Activated naive CD8-positive, alpha-beta T cell treated with anti-CD3 and anti-CD28 coated beads, Interleukin-2, amount 50 U/mL, for 24 hours (primary cell): ENCODE results near the gene SLC9A6.
A peak's percentile ranks its signal among the peaks of the same experiment; 100 is the strongest.

Source experiments
- ATAC-seq: fragments of 150-1000 bp; cut with Tn5 transposase; one replicate; pipeline ENCODE4 v1.10.0; 2021
- DNase-seq: peaks from one replicate; pipeline ENCODE4 v3.0.0; 2021
- H3K27ac Mint-ChIP-seq: one replicate; pipeline ENCODE4 v1.8.0; 2021; ENCODE audit warnings: mild to moderate bottlenecking, mixed read lengths
- H3K27me3 Mint-ChIP-seq: one replicate; pipeline ENCODE4 v1.8.0; 2021; ENCODE audit warnings: mixed read lengths
- H3K36me3 Mint-ChIP-seq: one replicate; pipeline ENCODE4 v1.8.0; 2021; ENCODE audit warnings: low read depth, mixed read lengths
- H3K4me1 Mint-ChIP-seq: one replicate; pipeline ENCODE4 v1.8.0; 2021; ENCODE audit warnings: mixed read lengths
- H3K4me3 Mint-ChIP-seq: one replicate; pipeline ENCODE4 v1.8.0; 2021; ENCODE audit warnings: mild to moderate bottlenecking, moderate library complexity, mixed read lengths
- H3K9me3 Mint-ChIP-seq: one replicate; pipeline ENCODE4 v1.8.0; 2021; ENCODE audit warnings: mixed read lengths

SLC9A6 gene

DNA sequence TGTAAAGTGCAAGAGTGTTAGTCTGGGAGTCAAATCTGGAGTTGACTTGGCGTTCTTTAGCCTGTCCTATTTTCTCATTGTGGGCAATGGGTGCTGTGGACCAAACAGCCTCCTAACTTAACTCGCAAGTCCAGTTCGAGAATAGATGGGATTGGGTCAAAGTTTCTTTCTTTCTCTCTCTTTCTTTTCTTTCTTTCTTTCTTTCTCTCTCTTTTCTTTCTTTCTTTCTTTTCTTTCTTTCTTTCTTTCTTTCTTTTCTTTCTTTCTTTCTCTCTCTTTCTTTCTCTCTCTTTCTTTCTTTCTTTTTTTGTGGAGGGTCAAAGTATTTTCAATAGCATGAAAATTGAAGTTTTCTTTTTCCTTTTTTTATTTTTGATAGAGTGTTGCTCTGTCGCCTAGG, 3.0 kb downstream of the SLC9A6 start:
- DNase-seq: no peak
- H3K27ac Mint-ChIP-seq: no peak overlapping the region
- peaks cover 25% of the 10 kb centered on the region for H3K4me1 Mint-ChIP-seq
- peaks cover 4% of the 10 kb centered on the region for H3K36me3 Mint-ChIP-seq
- H3K27me3 Mint-ChIP-seq: no peaks in the 10 kb centered on the region
- ATAC-seq: no peak
- no peaks in the 10 kb centered on the region for H3K9me3 Mint-ChIP-seq
- H3K4me3 Mint-ChIP-seq: no peak overlapping the region

DNA sequence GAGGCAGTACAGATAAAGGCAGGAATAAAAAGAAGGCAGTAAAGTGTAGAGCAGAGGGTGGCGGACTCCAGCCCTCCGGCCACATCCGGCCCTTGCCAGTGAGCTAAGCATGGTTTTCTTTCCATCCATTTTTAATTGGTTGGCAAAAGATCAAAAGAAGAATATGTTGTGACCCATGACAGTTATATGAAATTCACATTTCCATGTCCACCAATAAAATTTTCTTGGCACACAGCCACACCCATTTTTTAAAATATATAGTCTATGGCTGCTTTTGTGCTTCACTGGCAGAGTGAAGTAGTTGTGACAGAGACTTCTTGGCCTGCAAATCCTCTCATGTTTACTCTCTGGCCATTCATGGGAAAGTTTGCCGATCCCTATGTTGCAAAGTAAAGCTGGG, 29.8 kb downstream of the SLC9A6 start:
- no peaks in the 10 kb centered on the region for H3K4me1 Mint-ChIP-seq
- no peak overlapping the region for H3K4me3 Mint-ChIP-seq
- no peaks in the 10 kb centered on the region for H3K27me3 Mint-ChIP-seq
- ATAC-seq: no peak
- H3K36me3 Mint-ChIP-seq: peaks cover 11% of the 10 kb centered on the region
- no peak overlapping the region for H3K27ac Mint-ChIP-seq
- no peaks in the 10 kb centered on the region for H3K9me3 Mint-ChIP-seq
- DNase-seq: no peak

DNA sequence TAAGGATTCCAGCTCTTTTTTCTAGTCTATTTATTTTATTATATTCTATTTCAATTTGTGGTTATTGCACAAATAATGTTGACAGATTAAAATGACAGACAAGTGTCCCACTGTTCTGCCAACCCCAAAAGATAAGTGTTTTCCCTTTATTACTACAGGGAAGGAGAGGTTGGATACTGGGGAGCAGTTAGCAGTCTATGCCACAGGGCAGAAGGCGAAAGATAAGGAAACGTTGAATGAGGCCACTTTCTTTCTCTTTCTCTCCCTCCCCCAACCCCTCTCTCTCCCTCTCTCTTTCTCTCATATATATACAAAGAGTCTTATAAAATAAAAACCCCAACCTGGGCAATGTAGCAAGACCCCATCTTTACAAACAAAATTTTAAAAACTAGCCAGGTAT, 31.6 kb downstream of the SLC9A6 start:
- no peak for ATAC-seq
- Mint-ChIP-seq H3K4me1 (peaks cover 9% of the 10 kb centered on the region), H3K9me3 (no peaks in the 10 kb centered on the region), H3K36me3 (peaks cover 11% of the 10 kb centered on the region), H3K27me3 (no peaks in the 10 kb centered on the region), H3K4me3 (no peak overlapping the region), H3K27ac (no peak overlapping the region)
- no peak for DNase-seq

DNA sequence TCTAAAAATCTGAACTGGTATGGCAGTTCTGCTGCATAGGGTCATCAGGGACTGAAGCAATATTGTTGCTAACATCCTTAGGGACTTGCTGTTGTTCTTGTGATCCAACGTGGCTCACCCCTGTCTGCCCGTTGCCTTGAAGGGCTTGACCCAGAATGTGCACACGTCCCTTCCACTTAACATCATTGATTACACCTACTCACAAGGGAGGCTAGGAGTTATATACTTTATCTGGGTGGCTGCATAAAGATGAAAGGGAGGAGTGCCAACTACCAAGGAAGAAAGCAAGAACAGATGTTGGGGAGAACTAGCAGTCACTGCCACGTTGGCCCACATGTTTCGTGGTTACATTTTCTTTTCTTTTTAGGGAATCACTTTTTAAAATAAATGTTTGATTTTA, 34.0 kb downstream of the SLC9A6 start:
- Mint-ChIP-seq H3K4me1 (peaks cover 10% of the 10 kb centered on the region), H3K9me3 (no peaks in the 10 kb centered on the region), H3K4me3 (no peak overlapping the region), H3K27ac (no peak overlapping the region), H3K27me3 (no peaks in the 10 kb centered on the region), H3K36me3 (peaks cover 15% of the 10 kb centered on the region)
- DNase-seq (no peak), ATAC-seq (no peak)

DNA sequence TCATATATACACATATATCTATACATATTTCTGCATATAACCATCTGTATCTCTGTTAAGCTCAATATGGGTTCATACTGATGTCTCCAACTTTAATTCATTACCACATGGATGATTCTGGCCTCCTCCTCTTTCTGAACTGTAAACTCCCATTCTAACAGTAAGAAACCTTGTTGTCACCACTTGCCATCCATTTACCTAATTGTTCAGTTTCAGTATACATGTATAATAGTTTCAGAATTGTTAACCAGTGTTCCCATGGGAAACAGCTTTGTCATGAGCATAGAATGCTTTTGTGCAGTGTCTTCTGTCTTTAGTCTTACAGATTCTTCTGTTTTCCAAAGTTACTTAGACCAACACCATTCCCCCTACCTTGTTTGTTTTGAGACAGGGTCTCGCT, 35.9 kb downstream of the SLC9A6 start:
- ATAC-seq: no peak
- H3K9me3 Mint-ChIP-seq: no peaks in the 10 kb centered on the region
- H3K36me3 Mint-ChIP-seq: peaks cover 9% of the 10 kb centered on the region
- H3K4me3 Mint-ChIP-seq: no peak overlapping the region
- no peaks in the 10 kb centered on the region for H3K27me3 Mint-ChIP-seq
- DNase-seq: no peak
- H3K4me1 Mint-ChIP-seq: peaks cover 10% of the 10 kb centered on the region
- H3K27ac Mint-ChIP-seq: peak overlapping the region; percentile 82

DNA sequence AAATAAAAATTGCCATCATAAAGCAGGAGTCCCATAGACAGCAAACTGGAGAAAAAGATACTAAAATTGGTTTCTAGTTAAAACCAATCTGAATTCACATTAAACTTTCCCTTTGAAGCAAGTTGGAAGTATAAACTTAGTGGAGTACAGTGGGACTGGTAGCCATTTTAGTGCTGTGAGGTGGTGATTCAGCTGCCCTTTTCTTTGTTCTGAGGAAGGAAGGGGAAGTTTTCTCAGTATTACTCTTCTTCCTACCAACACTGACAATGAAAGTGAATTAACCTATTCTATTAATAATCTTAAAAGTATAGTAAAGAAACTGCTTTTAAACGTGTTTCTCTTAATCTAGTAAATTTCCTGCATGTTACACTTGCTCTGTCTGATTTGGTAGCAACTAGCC, 36.7 kb downstream of the SLC9A6 start:
- Mint-ChIP-seq H3K27me3 (no peaks in the 10 kb centered on the region), H3K27ac (peak overlapping the region; percentile 82), H3K4me3 (no peak overlapping the region), H3K4me1 (peaks cover 10% of the 10 kb centered on the region), H3K36me3 (peaks cover 8% of the 10 kb centered on the region), H3K9me3 (no peaks in the 10 kb centered on the region)
- DNase-seq (no peak), ATAC-seq (peak; percentile 80)

DNA sequence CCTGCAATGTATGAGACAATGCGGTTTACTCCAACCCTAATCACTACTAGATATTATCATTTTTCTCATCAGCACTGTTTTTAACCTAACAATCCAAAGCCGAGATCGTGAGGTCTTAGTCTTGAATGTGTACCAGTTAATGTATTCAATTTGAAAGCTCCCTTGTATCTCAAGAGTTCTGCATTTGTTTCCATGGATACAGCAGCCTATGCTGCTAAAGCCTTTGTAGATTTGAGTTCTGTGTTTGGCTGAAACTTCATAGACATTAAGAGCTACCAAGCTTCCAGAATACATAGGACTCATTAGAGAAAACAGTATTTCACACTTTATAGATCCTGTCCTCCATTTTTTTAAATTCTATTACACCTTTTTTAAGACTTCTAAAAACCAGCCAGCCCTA, 39.9 kb downstream of the SLC9A6 start:
- H3K4me1 Mint-ChIP-seq: peaks cover 10% of the 10 kb centered on the region
- DNase-seq: no peak
- no peaks in the 10 kb centered on the region for H3K27me3 Mint-ChIP-seq
- peaks cover 10% of the 10 kb centered on the region for H3K36me3 Mint-ChIP-seq
- H3K27ac Mint-ChIP-seq: no peak overlapping the region
- no peak overlapping the region for H3K4me3 Mint-ChIP-seq
- H3K9me3 Mint-ChIP-seq: no peaks in the 10 kb centered on the region
- ATAC-seq: no peak

DNA sequence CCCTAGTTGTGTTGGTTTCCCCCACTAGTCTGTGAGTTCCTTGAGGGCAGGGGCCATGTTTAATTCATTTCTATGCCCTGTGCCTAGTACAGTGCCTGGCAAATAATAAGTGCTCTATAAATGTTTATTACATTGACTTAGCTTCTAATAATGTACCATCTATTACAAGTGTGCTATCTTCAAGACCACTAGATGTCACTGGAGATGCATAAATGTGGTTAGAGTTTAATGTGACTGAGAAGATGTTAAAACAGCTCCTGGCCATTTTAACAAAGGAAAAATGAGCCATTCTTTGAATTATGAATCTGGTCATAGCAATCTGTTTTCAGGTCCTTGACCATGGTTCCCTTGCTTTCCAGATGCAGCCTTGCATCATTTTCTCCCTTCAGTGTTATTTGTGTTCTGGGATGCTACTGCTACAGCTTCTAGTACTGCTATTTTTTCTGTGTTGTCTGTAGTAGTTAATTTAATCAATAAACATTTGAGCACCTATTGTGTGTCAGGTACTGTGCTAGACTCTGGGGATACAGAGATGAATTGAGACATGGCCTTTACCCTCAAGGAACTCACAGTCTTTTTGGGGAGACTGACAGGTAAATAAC, 43.2 kb downstream of the SLC9A6 start:
- Mint-ChIP-seq H3K27me3 (no peaks in the 10 kb centered on the region), H3K9me3 (no peaks in the 10 kb centered on the region), H3K4me1 (no peaks in the 10 kb centered on the region), H3K36me3 (peaks cover 9% of the 10 kb centered on the region), H3K27ac (no peak overlapping the region), H3K4me3 (no peak overlapping the region)
- DNase-seq (no peak), ATAC-seq (no peak)

DNA sequence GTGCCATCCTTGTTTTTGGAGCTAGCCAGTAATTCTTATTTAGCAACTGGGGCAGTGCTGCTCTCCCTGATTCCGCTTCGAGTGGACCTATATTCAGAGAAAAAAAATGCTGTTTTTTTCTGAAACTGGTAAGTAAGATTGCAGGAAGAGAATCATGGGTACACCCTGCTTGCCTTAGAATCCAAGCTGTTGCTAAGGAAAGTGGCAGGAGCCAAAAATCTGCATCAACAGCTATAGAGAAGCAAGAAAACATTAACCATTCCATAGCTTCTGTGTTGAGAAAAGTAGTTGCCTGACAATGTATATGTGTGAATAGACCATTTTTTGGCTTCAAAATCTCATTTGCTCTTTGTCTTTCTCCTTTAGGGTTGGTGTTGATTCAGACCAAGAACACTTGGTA, 44.5 kb downstream of the SLC9A6 start:
- Mint-ChIP-seq H3K4me1 (no peaks in the 10 kb centered on the region), H3K4me3 (no peak overlapping the region), H3K9me3 (no peaks in the 10 kb centered on the region), H3K36me3 (peaks cover 7% of the 10 kb centered on the region), H3K27ac (no peak overlapping the region), H3K27me3 (no peaks in the 10 kb centered on the region)
- DNase-seq (no peak), ATAC-seq (no peak)

DNA sequence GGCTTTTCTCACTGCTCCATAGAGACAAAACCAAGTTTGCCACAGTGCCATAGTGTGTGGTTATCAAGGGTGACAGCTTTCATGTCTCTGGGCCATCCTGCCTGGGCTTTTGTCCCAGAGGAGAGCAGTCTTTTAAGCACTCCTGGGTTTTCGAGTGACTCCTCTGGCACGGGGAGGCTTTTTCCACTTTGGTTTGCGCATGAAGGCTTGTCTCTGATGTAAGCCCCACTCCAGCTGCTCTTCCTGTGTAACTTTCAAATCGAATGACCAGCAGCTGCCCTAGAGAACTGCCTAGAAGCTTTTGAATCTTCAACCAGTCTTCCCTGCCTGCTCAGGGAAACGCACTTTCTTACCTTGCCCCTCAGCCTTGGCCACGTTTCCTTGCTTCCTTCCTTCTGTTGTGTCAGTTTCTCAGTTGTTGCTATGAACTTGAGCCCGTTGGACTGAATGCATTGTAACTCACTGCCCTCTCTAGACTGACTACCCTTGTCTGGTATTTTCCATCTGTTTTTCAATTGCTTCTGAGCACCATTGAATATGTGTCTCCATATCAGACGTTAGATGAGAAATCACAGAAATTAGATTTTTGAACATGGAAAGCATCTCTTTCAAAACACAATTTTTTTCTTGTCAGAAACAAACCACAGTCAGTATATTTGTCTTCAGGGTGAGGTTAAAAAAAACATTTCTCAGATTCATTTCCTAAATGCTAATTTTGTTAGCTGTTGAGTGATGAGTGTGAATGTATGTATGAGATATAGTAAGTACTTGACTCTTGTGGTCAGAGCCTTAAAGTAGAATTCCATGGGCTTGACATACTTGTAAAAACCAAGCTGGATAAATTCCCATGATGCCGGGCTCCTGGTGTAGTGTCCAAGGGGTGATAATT, 45.3 kb downstream of the SLC9A6 start:
- H3K27me3 Mint-ChIP-seq: no peaks in the 10 kb centered on the region
- no peaks in the 10 kb centered on the region for H3K9me3 Mint-ChIP-seq

DNA sequence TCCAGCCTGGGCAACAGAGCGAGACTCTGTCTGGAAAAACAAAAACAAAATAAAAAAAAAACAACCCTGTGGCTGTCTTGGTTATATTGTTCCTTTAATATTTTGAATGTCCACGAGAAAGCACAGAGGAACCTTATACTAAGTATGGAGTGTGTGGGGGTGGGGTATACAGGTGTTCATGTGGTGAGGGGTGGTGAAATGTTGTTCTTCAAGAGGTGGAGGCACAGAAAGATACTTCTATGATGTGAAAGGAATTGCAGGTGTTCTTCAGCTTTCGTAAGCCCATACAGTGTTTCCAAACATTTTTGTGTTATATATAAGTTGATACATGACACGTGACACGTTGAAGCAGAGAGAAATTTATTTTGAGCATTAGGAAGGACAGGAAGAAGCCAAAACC, 46.4 kb downstream of the SLC9A6 start:
- Mint-ChIP-seq H3K4me1 (no peaks in the 10 kb centered on the region), H3K36me3 (peaks cover 7% of the 10 kb centered on the region)

More for the DNA sequence above, 45.3 kb downstream of the SLC9A6 start:
- ATAC-seq (no peak), DNase-seq (no peak)
- no peak overlapping the region for H3K27ac Mint-ChIP-seq
- H3K4me1 Mint-ChIP-seq: no peaks in the 10 kb centered on the region
- peaks cover 7% of the 10 kb centered on the region for H3K36me3 Mint-ChIP-seq
- H3K4me3 Mint-ChIP-seq: no peak overlapping the region

DNA sequence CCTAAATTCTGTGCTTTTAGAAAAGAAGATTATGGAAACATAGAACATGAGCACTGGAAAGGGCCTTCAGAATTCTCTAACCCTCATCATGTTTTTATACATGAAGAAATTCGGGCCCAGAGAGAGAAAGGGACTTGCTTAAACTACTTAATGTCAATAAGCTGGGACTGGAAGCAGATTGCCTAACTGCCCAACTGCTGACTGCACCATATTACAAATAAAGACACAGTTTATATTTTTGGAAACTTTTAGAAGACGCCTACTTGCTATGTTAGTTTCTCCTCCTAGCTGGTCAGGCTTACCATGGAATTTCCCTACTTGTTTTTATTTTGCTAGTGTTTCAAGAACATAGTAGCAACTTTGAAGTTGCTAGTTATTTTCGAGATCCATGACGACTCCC, 47.1 kb downstream of the SLC9A6 start:
- Mint-ChIP-seq H3K4me1 (no peaks in the 10 kb centered on the region), H3K4me3 (no peak overlapping the region), H3K9me3 (no peaks in the 10 kb centered on the region), H3K27ac (no peak overlapping the region), H3K27me3 (no peaks in the 10 kb centered on the region), H3K36me3 (peaks cover 7% of the 10 kb centered on the region)
- DNase-seq (no peak), ATAC-seq (no peak)

More for the DNA sequence above, 46.4 kb downstream of the SLC9A6 start:
- Mint-ChIP-seq H3K27me3 (no peaks in the 10 kb centered on the region), H3K27ac (no peak overlapping the region), H3K4me3 (no peak overlapping the region), H3K9me3 (no peaks in the 10 kb centered on the region)
- ATAC-seq: no peak
- DNase-seq: no peak

DNA sequence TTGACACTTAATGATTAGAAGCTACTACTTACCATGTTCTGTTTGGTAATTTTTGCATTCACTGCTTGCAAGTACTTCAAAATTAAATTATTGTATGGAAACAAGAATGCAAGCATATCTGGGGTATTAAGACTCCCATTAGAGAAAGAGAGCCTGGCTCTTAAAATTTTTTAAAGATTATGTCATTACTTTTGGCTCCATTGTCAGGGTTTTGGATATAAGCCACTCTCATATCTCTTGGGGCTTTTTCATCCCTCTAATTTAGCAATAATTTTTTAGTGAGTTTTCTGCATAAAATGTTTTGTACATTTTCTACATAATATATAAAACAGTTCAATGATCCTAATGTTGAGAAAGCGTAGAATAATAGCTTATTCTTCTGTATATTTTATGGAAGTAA, 49.4 kb downstream of the SLC9A6 start:
- ATAC-seq (no peak), DNase-seq (no peak)
- Mint-ChIP-seq H3K27me3 (no peaks in the 10 kb centered on the region), H3K9me3 (no peaks in the 10 kb centered on the region), H3K4me1 (no peaks in the 10 kb centered on the region), H3K4me3 (no peak overlapping the region), H3K27ac (no peak overlapping the region), H3K36me3 (peaks cover 4% of the 10 kb centered on the region)

DNA sequence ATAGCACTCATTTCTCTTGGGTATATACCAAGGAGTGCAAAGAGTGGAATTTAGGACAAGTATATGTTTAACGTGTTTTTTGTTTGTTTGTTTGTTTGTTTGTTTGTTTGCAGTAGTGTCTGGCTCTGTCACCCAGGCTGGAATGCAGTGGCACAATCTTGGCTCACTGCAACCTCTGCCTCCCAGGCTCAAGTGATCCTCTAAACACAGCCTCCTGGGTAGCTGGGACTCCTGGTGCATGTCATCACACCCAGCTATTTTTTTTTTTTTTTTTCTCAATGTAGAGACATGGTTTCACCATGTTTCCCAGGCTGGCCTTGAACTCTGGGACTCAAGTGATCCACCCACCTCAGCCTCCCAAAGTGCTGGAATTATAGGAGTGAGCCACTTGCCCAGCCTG, 50.4 kb downstream of the SLC9A6 start:
- H3K27me3 Mint-ChIP-seq: no peaks in the 10 kb centered on the region
- H3K36me3 Mint-ChIP-seq: peaks cover 1% of the 10 kb centered on the region
- H3K4me3 Mint-ChIP-seq: no peak overlapping the region
- DNase-seq (no peak), ATAC-seq (no peak)
- H3K9me3 Mint-ChIP-seq: no peaks in the 10 kb centered on the region
- H3K27ac Mint-ChIP-seq: no peak overlapping the region
- no peaks in the 10 kb centered on the region for H3K4me1 Mint-ChIP-seq

DNA sequence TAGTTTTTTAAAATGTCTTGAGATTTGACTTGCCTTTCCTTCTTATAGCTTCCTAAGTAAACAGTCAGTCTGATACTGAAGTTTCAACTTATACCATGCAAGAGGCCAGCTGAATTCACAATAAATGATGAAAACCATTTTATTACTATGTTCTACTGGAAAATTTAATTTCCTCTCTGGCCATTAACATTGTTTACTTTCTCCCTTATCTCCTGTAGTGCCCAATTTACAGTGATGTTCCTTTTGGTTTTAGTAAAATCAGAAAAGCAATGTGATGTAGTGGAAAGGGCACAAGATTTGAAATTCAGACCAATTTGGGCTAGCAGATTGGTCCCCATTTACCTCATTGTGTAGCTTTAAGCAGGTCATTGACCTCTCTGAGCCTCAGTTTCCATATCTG, 54.2 kb downstream of the SLC9A6 start:
- Mint-ChIP-seq H3K27me3 (no peaks in the 10 kb centered on the region), H3K9me3 (no peaks in the 10 kb centered on the region), H3K4me1 (no peaks in the 10 kb centered on the region), H3K36me3 (no peaks in the 10 kb centered on the region), H3K27ac (no peak overlapping the region), H3K4me3 (no peak overlapping the region)
- no peak for DNase-seq
- ATAC-seq: no peak
